ENCODE data around the gene DNAL1. TPM values are rescaled to one million over a fixed set of nuclear protein-coding genes. Genes with fewer than 3 reads are reported as not detected.

DNAL1 gene
- total and polyA plus RNA-seq, 2 of the 13 experiments (the other 11 are each of a cell fraction or from before 2014, with no cell fraction given), result 1.4 to 13.3 TPM

GRCh38 chr14:73750531-73750901 lies 105.7 kb downstream of the DNAL1 start:
- FAIRE-seq, result no peak
- ATAC-seq, result no peak
- Histone ChIP-seq H4K20me1 (ENCODE audit: insufficient read depth, low read length) (peaks cover 77% of the 10 kb centered on the region), H2AFZ (ENCODE audit: low read length) (no peak overlapping the region), H3K4me2 (ENCODE audit: low read depth, low read length) (no peak overlapping the region), H3K36me3 (replicated peaks in 1 of 2; ENCODE audit: control insufficient read depth in 1 of 2, insufficient read depth in 2 of 2, low read length in 2 of 2) (peaks cover 0 to 9% of the 10 kb centered on the region in 2 experiments; a peak in 3 of 5 replicates), H3K4me3 (replicated peaks in 1 of 3; ENCODE audit: insufficient read depth in 1 of 3, low read depth in 2 of 3, low read length in 3 of 3) (no peak overlapping the region), H3K27ac (ENCODE audit: extremely low read length, insufficient read depth, low read length) (no peak overlapping the region), H3K4me1 (ENCODE audit: insufficient read depth, low read length) (peaks cover 99% of the 10 kb centered on the region), H3K27me3 (ENCODE audit: control insufficient read depth in 1 of 2, insufficient read depth in 2 of 2, low read length in 2 of 2) (no peaks in the 10 kb centered on the region), H3K79me2 (ENCODE audit: insufficient read depth, low read length) (peaks cover 98% of the 10 kb centered on the region), H3K9ac (ENCODE audit: insufficient read depth, low read depth, low read length) (no peak overlapping the region), H3K9me3 (ENCODE audit: low read length) (no peaks in the 10 kb centered on the region)
- DNase-seq (ENCODE audit: low spot score), result no peak
- intact Hi-C loops (cut with micrococcal nuclease; ENCODE audit: unreplicated experiment) (no loop called here), in situ Hi-C loops (cut with HindIII; ENCODE audit: extremely low pct_ligation_motif_present, low pct_unique_long_range_greater_than_20kb) (loop anchor here (10.0 kb wide), 1 partner anchor 74 kb away; no protein-coding TSS in a partner anchor)
- ChIA-PET POLR2A (interaction anchor here (1.3 to 1.5 kb wide), 2 partner anchors 8 to 10 kb away, joined by 5 read pairs; a partner anchor contains a TSS), CTCF (ENCODE audit: low intra/inter-chr PET ratio, low total read pairs) (no interaction called here)
- no TSS peak for BruUV-seq (replicated peaks)
- WGBS (ENCODE audit: low lambda C conversion rate), result 71% methylated on average over 3 of the region's 3 CpGs
- TF ChIP-seq CHCHD3 (CRISPR knock-in tag; IDR thresholded peaks at IDR 0.05) (no peak), ZNF768 (CRISPR knock-in tag; IDR thresholded peaks at IDR 0.05) (peak; percentile 86), ZNF597 (CRISPR knock-in tag; IDR thresholded peaks at IDR 0.05) (no peak), MATR3 (CRISPR knock-in tag; IDR thresholded peaks at IDR 0.05) (no peak)

GRCh38 chr14:73751157-73751691 lies 106.4 kb downstream of the DNAL1 start:
- 100% methylated on average over 3 of the region's 7 CpGs for WGBS (ENCODE audit: low lambda C conversion rate)
- peaks cover 98% of the 10 kb centered on the region for H3K79me2 ChIP-seq (ENCODE audit: insufficient read depth, low read length)
- no peak for FAIRE-seq
- H3K9me3 ChIP-seq (ENCODE audit: low read length), result no peaks in the 10 kb centered on the region
- no peak overlapping the region for H3K4me2 ChIP-seq (ENCODE audit: low read depth, low read length)
- intact Hi-C loops (cut with micrococcal nuclease; ENCODE audit: unreplicated experiment), result no loop called here
- no peak for TF ChIP-seq ZBTB42 (CRISPR knock-in tag; IDR thresholded peaks at IDR 0.05)
- no peak for TF ChIP-seq ZMYM4 (CRISPR knock-in tag; IDR thresholded peaks at IDR 0.05)
- TF ChIP-seq POGK (CRISPR knock-in tag; conservative IDR thresholded peaks at IDR 0.05), result no peak
- no peak for TF ChIP-seq ATF3 (CRISPR knock-in tag; IDR thresholded peaks at IDR 0.05)
- no peak for TF ChIP-seq SNAPC2 (CRISPR knock-in tag; IDR thresholded peaks at IDR 0.05)
- TF ChIP-seq IKZF1 (IDR thresholded peaks at IDR 0.05), result no peak
- no peak for TF ChIP-seq SRSF4 (IDR thresholded peaks at IDR 0.05; ENCODE audit: low read depth, low read length, poor library complexity, severe bottlenecking)
- no peak for TF ChIP-seq ZNF878 (CRISPR knock-in tag; IDR thresholded peaks at IDR 0.05)
- TF ChIP-seq NFATC3 (CRISPR knock-in tag; IDR thresholded peaks at IDR 0.05), result no peak
- TF ChIP-seq MAFG (CRISPR knock-in tag; IDR thresholded peaks at IDR 0.05), result no peak
- no peak for TF ChIP-seq NR2F2 (IDR thresholded peaks at IDR 0.05; ENCODE audit: borderline replicate concordance, low read depth)
- no peak for TF ChIP-seq NCOA2 (CRISPR knock-in tag; IDR thresholded peaks at IDR 0.05)
- no peak for TF ChIP-seq FOXA3 (CRISPR knock-in tag; IDR thresholded peaks at IDR 0.05)
- TF ChIP-seq EHMT2 (IDR thresholded peaks at IDR 0.05; ENCODE audit: borderline replicate concordance, low read depth, low read length), result no peak
- peaks cover 0 to 9% of the 10 kb centered on the region in 2 experiments; a peak in 3 of 5 replicates for H3K36me3 ChIP-seq (replicated peaks in 1 of 2; ENCODE audit: control insufficient read depth in 1 of 2, insufficient read depth in 2 of 2, low read length in 2 of 2)
- no peak overlapping the region for H2AFZ ChIP-seq (ENCODE audit: low read length)
- ATAC-seq, result no peak
- no peak overlapping the region for H3K4me3 ChIP-seq (replicated peaks in 1 of 3; ENCODE audit: insufficient read depth in 1 of 3, low read depth in 2 of 3, low read length in 3 of 3)
- ChIA-PET POLR2A (interaction anchor here (1.5 kb wide), 1 partner anchor 9 kb away, joined by 5 read pairs; a partner anchor contains a TSS), CTCF (ENCODE audit: low intra/inter-chr PET ratio, low total read pairs) (no interaction called here)
- in situ Hi-C loops (cut with HindIII; ENCODE audit: extremely low pct_ligation_motif_present, low pct_unique_long_range_greater_than_20kb), result loop anchor here (10.0 kb wide), 1 partner anchor 74 kb away; no protein-coding TSS in a partner anchor
- H3K9ac ChIP-seq (ENCODE audit: insufficient read depth, low read depth, low read length), result no peak overlapping the region
- H3K27ac ChIP-seq (ENCODE audit: extremely low read length, insufficient read depth, low read length), result no peak overlapping the region
- no TSS peak for BruUV-seq (replicated peaks)
- peaks cover 99% of the 10 kb centered on the region for H3K4me1 ChIP-seq (ENCODE audit: insufficient read depth, low read length)
- DNase-seq (ENCODE audit: low spot score), result no peak
- H4K20me1 ChIP-seq (ENCODE audit: insufficient read depth, low read length), result peaks cover 71% of the 10 kb centered on the region
- no peaks in the 10 kb centered on the region for H3K27me3 ChIP-seq (ENCODE audit: control insufficient read depth in 1 of 2, insufficient read depth in 2 of 2, low read length in 2 of 2)

Data from HepG2 (cell line).